ENCODE data around the gene ZNF524. TPM values are rescaled to one million over a fixed set of nuclear protein-coding genes. Genes with fewer than 3 reads are reported as not detected.

ZNF524 gene
- total and polyA plus RNA-seq, 2 experiments from 2014 or later = 8.4 to 18.5 TPM

- Histone ChIP-seq H4K20me1 (ENCODE audit: insufficient read depth, poor library complexity, severe bottlenecking) (peaks cover 6% of the 10 kb centered on the region), H3K9me3 (ENCODE audit: low read depth) (no peaks in the 10 kb centered on the region), H3K79me2 (peaks cover 45% of the 10 kb centered on the region), H3K27me3 (no peaks in the 10 kb centered on the region), H2AFZ (no peak overlapping the region), H3K4me1 (ENCODE audit: insufficient read depth) (no peaks in the 10 kb centered on the region), H3K4me2 (no peak overlapping the region), H3K4me3 (no peak overlapping the region), H3K9me2 (replicated peaks; ENCODE audit: insufficient read depth) (no peaks in the 10 kb centered on the region), H3K27ac (no peak overlapping the region), H3K36me3 (replicated peaks; ENCODE audit: insufficient read depth, low read depth) (no peaks in the 10 kb centered on the region)
- WGBS (ENCODE audit: low lambda C conversion rate, missing lambda C conversion rate) = 95% methylated on average over 3 of the region's 3 CpGs
- DNase-seq (ENCODE audit: low spot score) = no peak
- TF ChIP-seq EZH2 (IDR thresholded peaks at IDR 0.05; ENCODE audit: borderline replicate concordance) = no peak
- TF ChIP-seq EZH2phosphoT487 (IDR thresholded peaks at IDR 0.05; ENCODE audit: low read depth, severe bottlenecking, unreplicated experiment) = no peak
- TF ChIP-seq, protein P1, sequence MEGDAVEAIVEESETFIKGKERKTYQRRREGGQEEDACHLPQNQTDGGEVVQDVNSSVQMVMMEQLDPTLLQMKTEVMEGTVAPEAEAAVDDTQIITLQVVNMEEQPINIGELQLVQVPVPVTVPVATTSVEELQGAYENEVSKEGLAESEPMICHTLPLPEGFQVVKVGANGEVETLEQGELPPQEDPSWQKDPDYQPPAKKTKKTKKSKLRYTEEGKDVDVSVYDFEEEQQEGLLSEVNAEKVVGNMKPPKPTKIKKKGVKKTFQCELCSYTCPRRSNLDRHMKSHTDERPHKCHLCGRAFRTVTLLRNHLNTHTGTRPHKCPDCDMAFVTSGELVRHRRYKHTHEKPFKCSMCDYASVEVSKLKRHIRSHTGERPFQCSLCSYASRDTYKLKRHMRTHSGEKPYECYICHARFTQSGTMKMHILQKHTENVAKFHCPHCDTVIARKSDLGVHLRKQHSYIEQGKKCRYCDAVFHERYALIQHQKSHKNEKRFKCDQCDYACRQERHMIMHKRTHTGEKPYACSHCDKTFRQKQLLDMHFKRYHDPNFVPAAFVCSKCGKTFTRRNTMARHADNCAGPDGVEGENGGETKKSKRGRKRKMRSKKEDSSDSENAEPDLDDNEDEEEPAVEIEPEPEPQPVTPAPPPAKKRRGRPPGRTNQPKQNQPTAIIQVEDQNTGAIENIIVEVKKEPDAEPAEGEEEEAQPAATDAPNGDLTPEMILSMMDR (IDR thresholded peaks at IDR 0.05; ENCODE audit: poor library complexity) = no peak
These were observed 12.0 kb downstream of the ZNF524 start for GRCh38 chr19:55611983-55612645.

DNA sequence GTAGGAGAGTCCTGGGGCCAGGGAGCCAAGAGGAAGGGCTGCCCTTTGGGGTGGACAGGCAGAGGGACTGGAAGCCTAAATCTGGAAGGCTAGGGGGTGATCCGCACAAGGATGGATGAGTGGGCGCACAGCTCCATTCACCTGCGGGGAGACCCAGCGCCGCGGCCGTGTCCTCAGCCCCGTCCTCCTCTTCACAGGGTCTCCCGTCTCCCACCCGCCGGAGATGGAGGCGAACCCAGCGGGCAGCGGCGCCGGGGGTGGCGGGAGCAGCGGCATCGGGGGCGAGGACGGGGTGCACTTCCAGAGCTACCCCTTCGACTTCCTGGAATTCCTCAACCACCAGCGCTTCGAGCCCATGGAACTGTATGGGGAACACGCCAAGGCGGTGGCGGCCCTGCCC is 13.3 kb downstream of the ZNF524 start:
- Histone ChIP-seq H3K9me2 (replicated peaks; ENCODE audit: insufficient read depth) (no peaks in the 10 kb centered on the region), H3K79me2 (peaks cover 34% of the 10 kb centered on the region), H3K9me3 (ENCODE audit: low read depth) (no peaks in the 10 kb centered on the region), H2AFZ (no peak overlapping the region), H3K27me3 (no peaks in the 10 kb centered on the region), H3K27ac (no peak overlapping the region), H3K4me1 (ENCODE audit: insufficient read depth) (no peaks in the 10 kb centered on the region), H3K36me3 (replicated peaks; ENCODE audit: insufficient read depth, low read depth) (no peaks in the 10 kb centered on the region), H4K20me1 (ENCODE audit: insufficient read depth, poor library complexity, severe bottlenecking) (peaks cover 4% of the 10 kb centered on the region), H3K4me3 (no peak overlapping the region), H3K4me2 (no peak overlapping the region)
- TF ChIP-seq EZH2 (IDR thresholded peaks at IDR 0.05; ENCODE audit: borderline replicate concordance) (no peak), EZH2phosphoT487 (IDR thresholded peaks at IDR 0.05; ENCODE audit: low read depth, severe bottlenecking, unreplicated experiment) (no peak)
- TF ChIP-seq, protein P1 (IDR thresholded peaks at IDR 0.05; ENCODE audit: poor library complexity) = no peak
- WGBS (ENCODE audit: low lambda C conversion rate, missing lambda C conversion rate) = 98% methylated on average over 16 of the region's 27 CpGs
- DNase-seq (ENCODE audit: low spot score) = no peak

DNA sequence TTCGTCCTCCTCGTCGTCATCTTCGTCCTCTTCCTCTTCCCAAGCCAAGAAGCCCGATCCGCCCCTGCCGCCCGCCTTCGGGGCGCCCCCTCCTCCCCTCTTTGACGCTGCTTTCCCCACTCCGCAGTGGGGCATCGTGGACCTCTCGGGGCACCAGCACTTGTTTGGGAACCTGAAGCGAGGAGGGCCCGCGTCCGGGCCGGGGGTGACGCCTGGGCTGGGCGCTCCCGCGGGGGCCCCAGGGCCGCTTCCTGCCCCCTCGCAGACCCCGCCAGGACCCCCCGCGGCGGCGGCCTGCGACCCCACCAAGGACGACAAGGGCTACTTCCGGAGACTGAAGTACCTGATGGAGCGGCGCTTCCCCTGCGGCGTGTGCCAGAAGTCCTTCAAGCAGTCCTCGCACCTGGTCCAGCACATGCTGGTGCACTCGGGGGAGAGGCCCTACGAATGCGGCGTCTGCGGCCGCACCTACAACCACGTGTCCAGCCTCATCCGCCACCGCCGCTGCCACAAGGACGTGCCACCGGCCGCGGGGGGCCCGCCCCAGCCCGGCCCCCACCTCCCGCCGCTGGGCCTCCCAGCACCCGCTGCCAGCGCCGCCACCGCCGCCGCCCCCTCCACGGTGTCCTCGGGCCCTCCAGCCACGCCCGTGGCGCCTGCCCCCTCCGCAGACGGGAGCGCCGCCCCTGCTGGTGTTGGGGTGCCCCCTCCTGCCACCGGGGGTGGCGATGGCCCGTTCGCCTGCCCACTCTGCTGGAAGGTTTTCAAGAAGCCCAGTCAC is 14.0 kb downstream of the ZNF524 start:
- Histone ChIP-seq H3K27me3 (no peaks in the 10 kb centered on the region), H3K9me3 (ENCODE audit: low read depth) (no peaks in the 10 kb centered on the region), H2AFZ (no peak overlapping the region), H4K20me1 (ENCODE audit: insufficient read depth, poor library complexity, severe bottlenecking) (peaks cover 4% of the 10 kb centered on the region), H3K4me1 (ENCODE audit: insufficient read depth) (no peaks in the 10 kb centered on the region), H3K27ac (no peak overlapping the region), H3K9me2 (replicated peaks; ENCODE audit: insufficient read depth) (no peaks in the 10 kb centered on the region), H3K36me3 (replicated peaks; ENCODE audit: insufficient read depth, low read depth) (no peaks in the 10 kb centered on the region), H3K79me2 (peaks cover 27% of the 10 kb centered on the region), H3K4me3 (no peak overlapping the region), H3K4me2 (no peak overlapping the region)
- no peak for DNase-seq (ENCODE audit: low spot score)
- 98% methylated on average over 28 of the region's 75 CpGs for WGBS (ENCODE audit: low lambda C conversion rate, missing lambda C conversion rate)
- TF ChIP-seq, protein P1 (IDR thresholded peaks at IDR 0.05; ENCODE audit: poor library complexity) = no peak
- no peak for TF ChIP-seq EZH2phosphoT487 (IDR thresholded peaks at IDR 0.05; ENCODE audit: low read depth, severe bottlenecking, unreplicated experiment)
- TF ChIP-seq EZH2 (IDR thresholded peaks at IDR 0.05; ENCODE audit: borderline replicate concordance) = no peak
